ENCODE measurements around the gene ACSL4. TPM values are rescaled to one million over a fixed set of nuclear protein-coding genes. Genes with fewer than 3 reads are reported as not detected.

ACSL4 gene
- total and polyA plus RNA-seq, 10 donors: 10.8 to 109 (median 49.7) TPM

DNA sequence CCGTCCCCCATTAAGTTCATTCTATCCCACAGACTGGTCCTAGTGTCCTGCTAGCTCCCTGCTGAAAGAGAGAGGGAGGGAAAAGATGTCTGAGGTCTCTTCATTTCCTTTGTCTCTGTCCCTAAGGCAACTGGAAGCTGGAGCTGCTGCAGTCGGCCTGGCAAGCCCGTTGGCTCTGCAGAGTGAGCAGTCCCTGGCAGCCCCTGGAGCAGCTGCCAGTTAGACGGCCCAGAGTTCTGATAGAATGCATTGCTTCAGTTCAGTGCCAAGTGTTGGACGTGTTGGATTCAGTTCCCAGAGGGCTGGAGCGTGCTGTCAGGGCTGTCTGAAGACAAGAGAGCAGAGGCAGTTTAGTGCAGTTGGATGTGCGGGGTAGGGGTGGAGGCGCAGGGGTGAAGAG is 109.1 kb downstream of the ACSL4 start:
- Histone ChIP-seq H3K4me1 (no peaks in the 10 kb centered on the region), H3K4me3 (no peak overlapping the region), H3K9me3 (no peaks in the 10 kb centered on the region), H3K27me3 (replicated peaks in 1 of 7) (no peaks in the 10 kb centered on the region), H3K27ac (no peak overlapping the region), H3K36me3 (no peaks in the 10 kb centered on the region)
- TF ChIP-seq POLR2AphosphoS5 (IDR thresholded peaks at IDR 0.05) (no peak), POLR2A (IDR thresholded peaks at IDR 0.05) (no peak), CTCF (IDR thresholded peaks at IDR 0.05 in 8 of 11, conservative IDR thresholded peaks at IDR 0.05 in 3 of 11) (no peak)
- intact Hi-C loops (cut with DNase I; ENCODE audit: low total_unique reads): no loop called here
- 79 to 94% (median 88%) methylated on average over 5 to 8 of the region's 8 CpGs for WGBS, 5 donors
- DNase-seq: no peak

DNA sequence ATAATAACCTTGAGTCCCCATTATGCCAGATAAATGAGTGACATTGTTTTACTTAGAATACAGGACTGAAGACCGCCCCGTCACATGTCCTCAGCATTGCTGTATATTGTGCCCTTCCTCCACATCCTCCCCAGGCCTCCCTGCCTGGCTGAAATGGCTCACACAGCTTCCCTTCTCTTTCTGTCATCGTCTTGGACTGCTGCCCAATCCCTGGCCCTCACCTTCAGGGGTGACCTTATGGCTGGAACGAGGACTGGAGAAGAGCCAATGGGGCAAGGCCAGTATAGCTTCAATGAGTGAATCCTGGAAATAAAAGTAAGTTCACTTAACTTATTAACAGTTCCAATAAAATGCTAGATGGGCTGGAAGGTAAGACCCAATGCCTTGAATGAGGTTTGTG is 110.8 kb downstream of the ACSL4 start:
- Histone ChIP-seq H3K4me1 (no peaks in the 10 kb centered on the region), H3K27me3 (replicated peaks in 1 of 7) (no peaks in the 10 kb centered on the region), H3K4me3 (no peak overlapping the region), H3K27ac (no peak overlapping the region), H3K36me3 (no peaks in the 10 kb centered on the region), H3K9me3 (no peaks in the 10 kb centered on the region)
- intact Hi-C loops (cut with DNase I; ENCODE audit: low total_unique reads): no loop called here
- 50 to 76% (median 65%) methylated on average over 4 of the region's 4 CpGs for WGBS, 5 donors
- no peak for DNase-seq
- TF ChIP-seq POLR2A (IDR thresholded peaks at IDR 0.05) (no peak), CTCF (IDR thresholded peaks at IDR 0.05 in 8 of 11, conservative IDR thresholded peaks at IDR 0.05 in 3 of 11) (no peak), POLR2AphosphoS5 (IDR thresholded peaks at IDR 0.05) (no peak)

GRCh38 chrX:109619771-109620170 is 113.3 kb downstream of the ACSL4 start:
- no peaks in the 10 kb centered on the region for H3K4me1 ChIP-seq
- intact Hi-C loops (cut with DNase I; ENCODE audit: low total_unique reads): no loop called here

GRCh38 chrX:109614951-109615350 is 118.1 kb downstream of the ACSL4 start:
- no peak for TF ChIP-seq POLR2AphosphoS5 (IDR thresholded peaks at IDR 0.05)
- TF ChIP-seq POLR2A (IDR thresholded peaks at IDR 0.05): no peak
- no peak for TF ChIP-seq CTCF (IDR thresholded peaks at IDR 0.05 in 8 of 11, conservative IDR thresholded peaks at IDR 0.05 in 3 of 11)
- 69 to 78% (median 76%) methylated on average over 6 of the region's 6 CpGs for WGBS, 5 donors
- intact Hi-C loops (cut with DNase I; ENCODE audit: low total_unique reads): no loop called here
- no peaks in the 10 kb centered on the region for H3K27me3 ChIP-seq (replicated peaks in 1 of 7)
- H3K36me3 ChIP-seq: no peaks in the 10 kb centered on the region
- DNase-seq: no peak
- no peak overlapping the region for H3K27ac ChIP-seq
- H3K9me3 ChIP-seq: no peaks in the 10 kb centered on the region
- no peak overlapping the region for H3K4me3 ChIP-seq
- no peaks in the 10 kb centered on the region for H3K4me1 ChIP-seq

More at GRCh38 chrX:109619771-109620170, 113.3 kb downstream of the ACSL4 start:
- Histone ChIP-seq H3K27ac (no peak overlapping the region), H3K27me3 (replicated peaks in 1 of 7) (no peaks in the 10 kb centered on the region), H3K4me3 (no peak overlapping the region), H3K36me3 (no peaks in the 10 kb centered on the region), H3K9me3 (no peaks in the 10 kb centered on the region)
- 19 to 43% (median 29%) methylated on average over 3 of the region's 3 CpGs for WGBS, 5 donors
- TF ChIP-seq POLR2AphosphoS5 (IDR thresholded peaks at IDR 0.05): no peak
- TF ChIP-seq POLR2A (IDR thresholded peaks at IDR 0.05): no peak
- TF ChIP-seq CTCF (IDR thresholded peaks at IDR 0.05 in 8 of 11, conservative IDR thresholded peaks at IDR 0.05 in 3 of 11): no peak
- DNase-seq: no peak
